Choroid plexus epithelial cell (primary cell): ENCODE measurements around the gene CAPN12.

ENCODE experiments used
- DNase-seq: peaks from one replicate; pipeline ENCODE4 v3.0.0-alpha.2; 2010; ENCODE audit warnings: low read depth
- H3K4me3 ChIP-seq: 2 replicates; pipeline ENCODE4 v1.5.1; 2011; ENCODE audit warnings: low read depth, mild to moderate bottlenecking, control low read depth, low read length, moderate library complexity
- TF ChIP-seq, protein P1 (sequence below): conservative IDR thresholded peaks from 2 replicates; pipeline ENCODE4 v1.5.1; 2011; ENCODE audit warnings: low read depth, mild to moderate bottlenecking, control low read depth, inconsistent platforms, low read length, moderate library complexity

CAPN12 gene

GRCh38 chr19:38737281-38737865, 6.9 kb downstream of the CAPN12 start:
- H3K4me3 ChIP-seq, result no peak overlapping the region
- TF ChIP-seq, protein P1, sequence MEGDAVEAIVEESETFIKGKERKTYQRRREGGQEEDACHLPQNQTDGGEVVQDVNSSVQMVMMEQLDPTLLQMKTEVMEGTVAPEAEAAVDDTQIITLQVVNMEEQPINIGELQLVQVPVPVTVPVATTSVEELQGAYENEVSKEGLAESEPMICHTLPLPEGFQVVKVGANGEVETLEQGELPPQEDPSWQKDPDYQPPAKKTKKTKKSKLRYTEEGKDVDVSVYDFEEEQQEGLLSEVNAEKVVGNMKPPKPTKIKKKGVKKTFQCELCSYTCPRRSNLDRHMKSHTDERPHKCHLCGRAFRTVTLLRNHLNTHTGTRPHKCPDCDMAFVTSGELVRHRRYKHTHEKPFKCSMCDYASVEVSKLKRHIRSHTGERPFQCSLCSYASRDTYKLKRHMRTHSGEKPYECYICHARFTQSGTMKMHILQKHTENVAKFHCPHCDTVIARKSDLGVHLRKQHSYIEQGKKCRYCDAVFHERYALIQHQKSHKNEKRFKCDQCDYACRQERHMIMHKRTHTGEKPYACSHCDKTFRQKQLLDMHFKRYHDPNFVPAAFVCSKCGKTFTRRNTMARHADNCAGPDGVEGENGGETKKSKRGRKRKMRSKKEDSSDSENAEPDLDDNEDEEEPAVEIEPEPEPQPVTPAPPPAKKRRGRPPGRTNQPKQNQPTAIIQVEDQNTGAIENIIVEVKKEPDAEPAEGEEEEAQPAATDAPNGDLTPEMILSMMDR, result no peak
- no peak for DNase-seq

DNA sequence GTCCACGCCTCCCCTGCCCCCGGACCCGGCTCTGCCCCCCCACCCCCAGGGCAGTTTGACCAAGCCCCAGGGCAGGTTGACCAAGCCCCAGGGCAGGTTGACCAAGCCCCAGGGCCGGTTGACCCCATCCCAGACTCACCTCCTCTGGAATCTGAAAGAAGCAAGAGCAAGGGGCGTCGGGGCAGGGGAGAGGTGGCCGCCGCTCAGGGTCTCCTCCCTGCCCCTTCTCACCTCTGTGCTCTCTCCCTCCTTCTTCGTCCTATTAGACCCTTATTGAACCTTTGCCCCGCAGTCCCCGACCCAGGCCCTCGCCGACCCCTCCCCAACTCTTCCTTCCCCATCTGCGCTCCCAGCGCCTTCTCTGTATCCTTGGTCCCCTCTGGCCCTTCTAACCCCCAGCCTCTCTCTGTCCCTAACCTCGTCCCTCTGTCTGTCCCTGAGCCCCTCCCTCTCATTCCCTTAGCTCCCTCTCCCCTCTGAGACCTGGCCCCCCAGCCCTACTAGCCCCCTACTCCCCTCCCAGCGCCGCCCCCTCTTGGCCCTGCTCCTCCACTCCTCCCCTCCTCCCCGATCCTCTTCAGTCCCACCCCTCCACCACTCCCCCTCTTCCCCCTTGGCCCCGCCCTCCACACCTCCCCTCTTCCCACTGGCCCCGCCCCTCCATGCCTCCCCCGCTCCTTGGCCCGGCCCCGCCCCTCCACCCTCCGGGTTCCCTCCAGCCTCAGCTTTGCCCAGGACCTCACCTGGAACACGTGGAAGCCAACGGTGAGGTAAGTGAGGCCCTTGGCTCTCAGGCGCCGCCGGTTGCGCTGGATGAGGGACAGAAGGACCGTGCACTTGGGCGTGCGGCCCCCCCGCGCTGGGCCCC, 7.6 kb downstream of the CAPN12 start:
- peak; percentile 39 for DNase-seq
- TF ChIP-seq, protein P1, result no peak
- peak overlapping the region; percentile 49 for H3K4me3 ChIP-seq

- peak overlapping the region; percentile 49 for H3K4me3 ChIP-seq
- DNase-seq, result no peak
- TF ChIP-seq, protein P1, result no peak
Observed at GRCh38 chr19:38736036-38736412, 8.2 kb downstream of the CAPN12 start.

DNA sequence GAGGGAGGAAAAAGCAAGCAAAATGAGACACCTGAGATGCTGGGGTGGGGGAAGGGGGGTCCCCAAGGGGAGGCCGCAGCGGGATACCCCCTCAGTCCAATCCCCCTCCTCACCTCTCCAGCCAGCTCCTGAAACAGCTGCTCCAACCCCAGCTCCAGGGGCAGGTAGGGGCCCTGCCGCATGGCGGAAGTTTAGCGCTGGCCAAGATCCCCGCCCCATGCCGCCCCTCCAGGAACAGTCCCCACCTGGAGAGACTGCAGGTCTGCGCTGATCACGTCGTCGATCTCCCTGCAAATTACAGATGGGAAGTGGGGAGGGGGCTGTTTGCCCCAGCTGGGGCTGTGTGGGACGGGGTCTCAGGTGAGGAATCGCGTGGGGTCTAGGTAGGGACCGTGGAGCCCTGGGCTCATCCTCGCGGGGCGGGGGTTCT, 9.0 kb downstream of the CAPN12 start:
- no peak for DNase-seq
- H3K4me3 ChIP-seq, result no peak overlapping the region
- TF ChIP-seq, protein P1, result no peak

GRCh38 chr19:38734426-38735256, 9.6 kb downstream of the CAPN12 start:
- TF ChIP-seq, protein P1, result no peak
- DNase-seq, result peak; percentile 48
- H3K4me3 ChIP-seq, result no peak overlapping the region

GRCh38 chr19:38734176-38734425, 10.2 kb downstream of the CAPN12 start:
- no peak overlapping the region for H3K4me3 ChIP-seq
- DNase-seq, result no peak
- TF ChIP-seq, protein P1, result no peak
